K562 (cell line): ENCODE data around the gene WDR91. TPM values are rescaled to one million over a fixed set of nuclear protein-coding genes. Genes with fewer than 3 reads are reported as not detected.

Experiments used
- BMI1 ChIP-seq: fragments of 150-350 bp; IDR thresholded peaks from 2 replicates; pipeline ENCODE4 v1.6.1; 2014; ENCODE audit warnings: low read length
- CHD1 ChIP-seq: fragments of 200-600 bp; sonication (generic); IDR thresholded peaks from one replicate; pipeline ENCODE4 v1.6.1; 2012; ENCODE audit warnings: mild to moderate bottlenecking, moderate library complexity, low read length, inconsistent platforms
- CREB5 ChIP-seq: fragments of 250-450 bp; sonication (Bioruptor Pico); IDR thresholded peaks from 2 replicates; pipeline ENCODE4 v1.5.0; 2020; ENCODE audit warnings: mild to moderate bottlenecking
- E2F6 ChIP-seq, 2 experiments: IDR thresholded peaks; 2 replicates each; pipeline ENCODE4 v1.6.1; 2011; ENCODE audit warnings: borderline replicate concordance in 1 of 2, control low read depth in 1 of 2, low read depth in 1 of 2, low read length in 1 of 2, mild to moderate bottlenecking in 1 of 2, mixed read lengths in 1 of 2, moderate library complexity in 1 of 2; ENCODE audit not compliant: insufficient read depth in 1 of 2, insufficient read length in 1 of 2, poor library complexity in 1 of 2, severe bottlenecking in 1 of 2; ENCODE audit errors: extremely low read depth in 1 of 2
- ELK1 ChIP-seq: sonication (generic); formaldehyde crosslinking; IDR thresholded peaks from 2 replicates; pipeline ENCODE4 v1.8.1; 2022; ENCODE audit warnings: missing genetic modification reagents
- ETS1 ChIP-seq: conservative IDR thresholded peaks from 2 replicates; pipeline ENCODE4 v1.6.1; 2011; ENCODE audit warnings: low read depth, mild to moderate bottlenecking, low read length; ENCODE audit not compliant: control insufficient read depth
- GTF2E2 ChIP-seq: fragments of 200-800 bp; sonication (Bioruptor generic); IDR thresholded peaks from 2 replicates; pipeline ENCODE4 v1.6.1; 2016; ENCODE audit warnings: missing genetic modification characterization, missing compliant biosample characterization
- NCOA2 ChIP-seq, 2 experiments: fragments of 450-650 bp; IDR thresholded peaks; 2 replicates each; pipeline ENCODE4 v1.6.1; 2018; ENCODE audit warnings: mild to moderate bottlenecking in 2 of 2, moderate library complexity in 1 of 2; ENCODE audit not compliant: partially characterized antibody in 2 of 2
- REST ChIP-seq, 2 experiments: fragments of 450-650 bp; formaldehyde crosslinking in 1 of 2; IDR thresholded peaks; 2 replicates each; pipeline versions ENCODE4 v1.4.0 to v1.6.1; 2014 to 2020; ENCODE audit warnings: mild to moderate bottlenecking in 2 of 2, borderline replicate concordance in 1 of 2, low read depth in 1 of 2
- TCFL5 ChIP-seq: fragments of 250-450 bp; sonication (Bioruptor Pico); conservative IDR thresholded peaks from 2 replicates; pipeline ENCODE4 v1.6.1; 2021; ENCODE audit warnings: mild to moderate bottlenecking, moderate library complexity, matching md5 sums
- ZKSCAN1 ChIP-seq: fragments of 150-350 bp; IDR thresholded peaks from 2 replicates; pipeline ENCODE4 v1.6.1; 2016; ENCODE audit warnings: low read depth, low read length
- polyA plus RNA-seq, 8 experiments: library from polyadenylated mRNA; depleted of rRNA in 4 of 8; stranded (reverse) in 5 of 8; unstranded in 3 of 8; fragments of >200 nt; fragmentation: Nextera tagmentation in 2 of 8; fragmentation: Illumina TruSeq in 1 of 8; extraction: Ambion mirVana in 2 of 8; extraction: Trizol in 1 of 8; gene quantifications; 2 replicates each; pipeline versions ENCODE4 v1.2.1 to v1.2.3, GENCODE V29; 2011 to 2014; ENCODE audit warnings: inconsistent platforms in 1 of 8, missing spikeins in 1 of 8
- total RNA-seq, 7 experiments: library from RNA; depleted of rRNA in 6 of 7; stranded (reverse); fragments of >200 nt in 6 of 7; fragmentation: Illumina TruSeq in 2 of 7; extraction: Trizol in 2 of 7; gene quantifications; 2 replicates each; pipeline versions ENCODE4 v1.2.1 to v1.2.3, GENCODE V29; 2011 to 2021; ENCODE audit warnings: low replicate concordance in 1 of 7

The WDR91 gene
- total and polyA plus RNA-seq, 9 of the 15 experiments (the other 6 are each of a cell fraction or from before 2014, with no cell fraction given), result 1.9 to 18.2 (median 9.8) TPM

- TF ChIP-seq ZKSCAN1 (peak; percentile 85), TCFL5 (CRISPR knock-in tag) (no peak; the same call in 1 of the 2 replicates), BMI1 (no peak), REST (IDR thresholded peaks at IDR 0.05; ENCODE audit: borderline replicate concordance) (peak; percentile 90), REST (CRISPR knock-in tag; IDR thresholded peaks at IDR 0.05; ENCODE audit: low read depth) (peak; percentile 78), ETS1 (peak; percentile 94), E2F6 (IDR thresholded peaks at IDR 0.05; ENCODE audit: borderline replicate concordance in 1 of 2, extremely low read depth in 1 of 2, insufficient read depth in 1 of 2, insufficient read length in 1 of 2, low read depth in 1 of 2, low read length in 1 of 2, poor library complexity in 1 of 2, severe bottlenecking in 1 of 2) (peak; percentile 43 to 75), CHD1 (peak; percentile 96), ELK1 (CRISPR knock-in tag) (no peak; the same call in 1 of the 2 replicates), GTF2E2 (tag) (peak; percentile 97), NCOA2 (IDR thresholded peaks at IDR 0.05; ENCODE audit: partially characterized antibody in 2 of 2) (no peak), CREB5 (no peak)
Measured at GRCh38 chr7:135170274-135170997, 40.9 kb downstream of the WDR91 start, which contains the start of gene CYREN (continued).
